ENCODE measurements around the gene NEAT1.
A peak's percentile ranks its signal among the peaks of the same experiment; 100 is the strongest.

Gene NEAT1

DNA sequence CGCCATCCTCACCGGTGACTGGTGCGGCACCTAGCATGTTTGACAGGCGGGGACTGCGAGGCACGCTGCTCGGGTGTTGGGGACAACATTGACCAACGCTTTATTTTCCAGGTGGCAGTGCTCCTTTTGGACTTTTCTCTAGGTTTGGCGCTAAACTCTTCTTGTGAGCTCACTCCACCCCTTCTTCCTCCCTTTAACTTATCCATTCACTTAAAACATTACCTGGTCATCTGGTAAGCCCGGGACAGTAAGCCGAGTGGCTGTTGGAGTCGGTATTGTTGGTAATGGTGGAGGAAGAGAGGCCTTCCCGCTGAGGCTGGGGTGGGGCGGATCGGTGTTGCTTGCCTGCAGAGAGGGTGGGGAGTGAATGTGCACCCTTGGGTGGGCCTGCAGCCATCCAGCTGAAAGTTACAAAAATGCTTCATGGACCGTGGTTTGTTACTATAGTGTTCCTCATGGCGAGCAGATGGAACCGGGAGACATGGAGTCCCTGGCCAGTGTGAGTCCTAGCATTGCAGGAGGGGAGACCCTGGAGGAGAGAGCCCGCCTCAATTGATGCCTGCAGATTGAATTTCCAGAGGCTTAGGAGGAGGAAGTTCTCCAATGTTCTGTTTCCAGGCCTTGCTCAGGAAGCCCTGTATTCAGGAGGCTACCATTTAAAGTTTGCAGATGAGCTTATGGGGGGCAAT is 1.1 kb downstream of the NEAT1 start:
- DNase-seq, result peak; percentile 57 to 65 (median 61)

DNA sequence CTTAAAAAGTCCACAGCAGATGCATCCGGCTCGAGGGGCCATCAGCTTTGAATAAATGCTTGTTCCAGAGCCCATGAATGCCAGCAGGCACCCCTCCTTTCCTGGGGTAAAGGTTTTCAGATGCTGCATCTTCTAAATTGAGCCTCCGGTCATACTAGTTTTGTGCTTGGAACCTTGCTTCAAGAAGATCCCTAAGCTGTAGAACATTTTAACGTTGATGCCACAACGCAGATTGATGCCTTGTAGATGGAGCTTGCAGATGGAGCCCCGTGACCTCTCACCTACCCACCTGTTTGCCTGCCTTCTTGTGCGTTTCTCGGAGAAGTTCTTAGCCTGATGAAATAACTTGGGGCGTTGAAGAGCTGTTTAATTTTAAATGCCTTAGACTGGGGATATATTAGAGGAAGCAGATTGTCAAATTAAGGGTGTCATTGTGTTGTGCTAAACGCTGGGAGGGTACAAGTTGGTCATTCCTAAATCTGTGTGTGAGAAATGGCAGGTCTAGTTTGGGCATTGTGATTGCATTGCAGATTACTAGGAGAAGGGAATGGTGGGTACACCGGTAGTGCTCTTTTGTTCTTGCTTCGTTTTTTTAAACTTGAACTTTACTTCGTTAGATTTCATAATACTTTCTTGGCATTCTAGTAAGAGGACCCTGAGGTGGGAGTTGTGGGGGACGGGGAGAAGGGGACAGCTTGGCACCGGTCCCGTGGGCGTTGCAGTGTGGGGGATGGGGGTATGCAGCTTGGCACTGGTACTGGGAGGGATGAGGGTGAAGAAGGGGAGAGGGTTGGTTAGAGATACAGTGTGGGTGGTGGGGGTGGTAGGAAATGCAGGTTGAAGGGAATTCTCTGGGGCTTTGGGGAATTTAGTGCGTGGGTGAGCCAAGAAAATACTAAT is 1.9 kb downstream of the NEAT1 start:
- DNase-seq, result peak; percentile 74 to 78 (median 78)

DNA sequence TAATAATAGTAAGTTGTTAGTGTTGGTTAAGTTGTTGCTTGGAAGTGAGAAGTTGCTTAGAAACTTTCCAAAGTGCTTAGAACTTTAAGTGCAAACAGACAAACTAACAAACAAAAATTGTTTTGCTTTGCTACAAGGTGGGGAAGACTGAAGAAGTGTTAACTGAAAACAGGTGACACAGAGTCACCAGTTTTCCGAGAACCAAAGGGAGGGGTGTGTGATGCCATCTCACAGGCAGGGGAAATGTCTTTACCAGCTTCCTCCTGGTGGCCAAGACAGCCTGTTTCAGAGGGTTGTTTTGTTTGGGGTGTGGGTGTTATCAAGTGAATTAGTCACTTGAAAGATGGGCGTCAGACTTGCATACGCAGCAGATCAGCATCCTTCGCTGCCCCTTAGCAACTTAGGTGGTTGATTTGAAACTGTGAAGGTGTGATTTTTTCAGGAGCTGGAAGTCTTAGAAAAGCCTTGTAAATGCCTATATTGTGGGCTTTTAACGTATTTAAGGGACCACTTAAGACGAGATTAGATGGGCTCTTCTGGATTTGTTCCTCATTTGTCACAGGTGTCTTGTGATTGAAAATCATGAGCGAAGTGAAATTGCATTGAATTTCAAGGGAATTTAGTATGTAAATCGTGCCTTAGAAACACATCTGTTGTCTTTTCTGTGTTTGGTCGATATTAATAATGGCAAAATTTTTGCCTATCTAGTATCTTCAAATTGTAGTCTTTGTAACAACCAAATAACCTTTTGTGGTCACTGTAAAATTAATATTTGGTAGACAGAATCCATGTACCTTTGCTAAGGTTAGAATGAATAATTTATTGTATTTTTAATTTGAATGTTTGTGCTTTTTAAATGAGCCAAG is 2.7 kb downstream of the NEAT1 start:
- peak; percentile 82 to 92 (median 84) for DNase-seq

DNA sequence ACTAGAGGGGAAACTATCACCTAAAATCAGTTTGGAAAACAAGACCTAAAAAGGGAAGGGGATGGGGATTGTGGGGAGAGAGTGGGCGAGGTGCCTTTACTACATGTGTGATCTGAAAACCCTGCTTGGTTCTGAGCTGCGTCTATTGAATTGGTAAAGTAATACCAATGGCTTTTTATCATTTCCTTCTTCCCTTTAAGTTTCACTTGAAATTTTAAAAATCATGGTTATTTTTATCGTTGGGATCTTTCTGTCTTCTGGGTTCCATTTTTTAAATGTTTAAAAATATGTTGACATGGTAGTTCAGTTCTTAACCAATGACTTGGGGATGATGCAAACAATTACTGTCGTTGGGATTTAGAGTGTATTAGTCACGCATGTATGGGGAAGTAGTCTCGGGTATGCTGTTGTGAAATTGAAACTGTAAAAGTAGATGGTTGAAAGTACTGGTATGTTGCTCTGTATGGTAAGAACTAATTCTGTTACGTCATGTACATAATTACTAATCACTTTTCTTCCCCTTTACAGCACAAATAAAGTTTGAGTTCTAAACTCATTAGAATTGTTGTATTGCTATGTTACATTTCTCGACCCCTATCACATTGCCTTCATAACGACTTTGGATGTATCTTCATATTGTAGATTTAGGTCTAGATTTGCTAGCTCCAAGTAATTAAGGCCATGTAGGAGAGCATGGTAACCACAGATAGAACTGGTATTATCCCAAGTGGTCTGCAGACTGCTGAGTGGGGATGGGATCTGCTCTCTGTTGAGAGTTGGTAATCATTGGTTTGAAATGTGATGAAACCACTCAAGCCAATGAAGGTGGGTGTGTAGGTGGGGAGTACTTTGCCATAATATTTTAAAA is 3.6 kb downstream of the NEAT1 start:
- peak; percentile 62 to 93 (median 84) for DNase-seq

DNA sequence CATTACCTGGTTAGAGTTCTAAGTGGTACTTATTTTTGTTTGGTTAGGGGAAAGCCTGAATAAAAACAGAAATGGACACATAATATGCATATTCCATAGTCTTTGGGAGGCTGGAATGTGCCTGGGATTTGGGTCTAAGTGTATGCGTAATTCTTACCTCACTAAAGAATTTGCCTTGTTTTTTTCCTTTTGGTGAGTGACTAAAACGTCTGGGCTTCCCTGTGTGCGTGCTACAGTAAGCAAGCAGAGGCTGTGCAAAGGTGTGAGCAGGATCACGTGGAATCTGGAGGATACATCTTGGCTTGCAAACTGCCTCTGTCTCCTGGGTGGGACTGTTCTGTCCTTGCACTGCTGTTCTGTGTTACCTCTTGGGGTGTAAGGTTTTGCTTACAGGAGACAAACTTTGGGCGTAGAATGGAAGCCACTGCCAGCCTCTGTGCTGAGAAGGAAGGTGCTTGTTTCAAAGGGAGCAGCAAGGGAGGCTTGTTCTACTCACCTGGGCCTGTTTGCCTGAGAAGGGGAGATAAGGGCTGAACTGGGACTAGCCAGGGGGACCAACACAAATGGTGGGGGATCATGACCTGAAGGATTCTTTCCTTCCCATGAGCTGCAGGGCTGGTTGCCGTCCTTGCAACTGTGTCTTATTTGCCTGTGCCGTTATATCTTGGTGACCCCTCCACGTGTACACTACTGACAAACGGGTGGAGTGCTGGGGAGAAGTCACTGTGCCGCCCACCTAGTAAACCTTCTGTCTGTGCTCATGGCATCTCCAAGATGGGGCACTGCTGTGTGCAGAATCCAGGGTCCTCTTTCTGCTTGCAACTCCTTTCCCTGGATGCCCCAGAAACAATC is 4.5 kb downstream of the NEAT1 start:
- DNase-seq, result peak; percentile 70 to 83 (median 79)

DNA sequence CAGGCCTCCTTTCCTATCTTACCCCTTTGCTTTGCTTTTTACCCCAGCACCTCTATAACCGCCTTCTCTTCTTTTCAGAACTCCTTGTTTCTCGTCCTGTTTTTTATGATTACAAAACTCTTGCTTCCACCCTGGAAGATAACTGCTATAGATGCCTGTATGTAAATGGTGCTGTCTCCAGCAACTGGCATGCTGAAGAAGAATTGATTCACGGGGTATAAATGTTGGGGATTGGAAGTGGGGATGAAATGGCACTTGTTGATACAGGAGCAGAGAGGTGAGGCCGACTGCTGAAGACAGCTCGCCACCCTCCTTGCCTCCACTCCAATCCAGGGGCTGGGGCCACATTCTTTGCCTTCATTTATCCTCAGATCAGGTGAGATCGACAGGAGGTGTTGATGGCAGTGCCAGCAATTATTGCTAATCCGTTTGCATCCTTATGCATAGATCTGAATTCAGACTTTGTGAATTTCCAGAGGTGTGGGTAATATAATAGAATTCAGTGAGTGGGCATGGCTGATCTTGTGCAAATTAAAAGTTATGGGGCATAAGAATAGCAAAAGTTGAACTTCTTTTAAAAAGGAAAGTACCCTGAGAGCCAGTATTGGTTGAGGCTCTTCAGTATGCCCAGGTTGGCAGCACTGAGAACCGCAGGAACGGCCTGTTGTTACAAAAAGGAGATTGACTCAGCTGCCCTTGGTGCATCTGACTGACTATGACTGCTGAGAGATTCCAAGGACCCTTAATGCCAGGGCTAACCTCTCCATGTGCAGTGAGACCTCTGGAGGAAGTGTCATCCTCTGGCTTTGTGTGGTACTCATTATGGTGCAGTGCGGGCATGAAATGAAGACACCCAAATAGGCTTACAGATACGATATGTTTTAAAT is 5.3 kb downstream of the NEAT1 start:
- peak; percentile 63 to 71 (median 68) for DNase-seq

DNA sequence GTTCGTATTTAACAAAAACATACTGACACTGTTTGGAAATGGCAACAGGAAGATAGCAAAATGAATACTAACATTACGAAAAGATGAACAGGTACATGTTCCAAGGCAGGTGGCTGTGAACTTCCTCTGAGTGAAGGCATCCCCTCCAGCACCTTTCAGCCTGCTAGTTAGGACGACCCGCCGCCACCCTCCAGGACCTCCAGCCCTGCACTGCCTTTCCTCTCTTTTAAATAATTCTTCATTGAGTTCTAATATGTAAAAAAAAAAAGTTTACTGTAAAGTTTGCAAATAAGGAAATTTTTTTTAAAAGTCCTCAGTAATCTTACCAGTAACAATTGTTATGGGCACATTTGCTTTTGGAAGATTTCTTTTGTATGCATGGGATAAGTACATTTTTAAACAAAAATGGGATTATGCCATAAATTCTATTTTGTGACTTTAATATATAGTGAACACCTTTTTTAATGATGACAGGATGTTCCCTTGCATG is 6.0 kb downstream of the NEAT1 start:
- DNase-seq, result peak in 2 of 4 experiments; percentile 48 to 55

DNA sequence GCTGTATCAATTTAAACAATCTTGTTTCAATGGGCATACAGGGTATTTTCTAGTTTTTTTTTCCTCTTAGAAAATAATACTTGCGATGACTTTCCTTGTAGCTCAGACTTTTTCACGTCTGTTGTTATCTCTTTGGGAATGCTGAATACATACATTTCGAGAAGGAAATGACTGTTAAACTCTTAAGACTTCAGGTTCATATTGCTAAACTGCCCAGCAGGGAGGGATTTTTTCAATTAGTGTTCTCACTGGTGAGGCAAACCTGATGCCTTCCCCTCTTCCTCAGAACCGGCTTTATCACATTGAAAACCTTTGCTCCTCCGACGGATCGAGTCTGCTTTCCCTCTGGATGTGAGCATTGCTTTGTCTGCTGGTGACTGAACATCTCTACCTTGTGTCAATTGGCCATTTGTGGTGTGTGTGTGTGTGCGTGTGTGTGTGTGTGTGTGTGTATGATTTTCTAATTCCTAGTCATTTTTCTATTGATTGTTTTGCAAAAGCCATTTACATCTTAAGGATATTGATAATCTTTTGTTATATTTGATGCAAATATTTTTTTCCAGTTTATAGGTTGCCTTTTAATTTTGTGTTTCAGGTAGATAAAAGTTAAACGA is 6.6 kb downstream of the NEAT1 start:
- peak; percentile 64 to 71 (median 68) for DNase-seq

DNA sequence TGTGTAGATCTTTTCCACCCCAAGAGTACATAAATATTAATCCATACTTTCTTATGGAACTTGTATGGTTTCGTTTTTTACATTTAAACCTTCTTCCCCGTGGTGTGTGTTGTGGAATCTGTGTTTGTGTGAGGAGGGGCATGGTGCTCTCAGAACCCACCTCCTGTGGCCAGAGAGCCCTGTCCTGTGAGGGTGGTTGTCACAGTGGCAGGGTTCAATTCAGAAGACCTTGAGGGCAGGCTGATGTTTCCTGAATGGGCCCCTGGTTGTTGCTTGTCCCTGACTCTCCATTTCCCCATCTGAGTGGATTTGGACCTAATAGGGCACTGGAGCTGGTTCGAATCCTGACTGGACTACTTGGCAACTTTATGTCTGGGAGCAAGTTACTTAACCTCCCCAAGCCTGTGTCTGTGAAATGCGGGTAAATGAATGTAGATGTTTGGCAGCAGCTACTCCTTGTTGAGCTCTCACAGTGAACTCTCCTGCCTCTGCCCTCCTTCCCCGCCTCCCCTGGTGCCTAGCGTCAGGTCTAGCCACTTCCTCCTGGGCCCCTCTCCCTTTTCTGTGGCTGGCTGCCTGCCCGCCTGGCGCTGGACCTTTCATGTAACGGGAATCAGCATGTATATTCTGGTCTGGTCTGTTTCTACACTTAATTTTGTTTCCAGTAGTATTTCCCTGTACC is 7.3 kb downstream of the NEAT1 start:
- peak; percentile 68 to 79 (median 72) for DNase-seq

DNA sequence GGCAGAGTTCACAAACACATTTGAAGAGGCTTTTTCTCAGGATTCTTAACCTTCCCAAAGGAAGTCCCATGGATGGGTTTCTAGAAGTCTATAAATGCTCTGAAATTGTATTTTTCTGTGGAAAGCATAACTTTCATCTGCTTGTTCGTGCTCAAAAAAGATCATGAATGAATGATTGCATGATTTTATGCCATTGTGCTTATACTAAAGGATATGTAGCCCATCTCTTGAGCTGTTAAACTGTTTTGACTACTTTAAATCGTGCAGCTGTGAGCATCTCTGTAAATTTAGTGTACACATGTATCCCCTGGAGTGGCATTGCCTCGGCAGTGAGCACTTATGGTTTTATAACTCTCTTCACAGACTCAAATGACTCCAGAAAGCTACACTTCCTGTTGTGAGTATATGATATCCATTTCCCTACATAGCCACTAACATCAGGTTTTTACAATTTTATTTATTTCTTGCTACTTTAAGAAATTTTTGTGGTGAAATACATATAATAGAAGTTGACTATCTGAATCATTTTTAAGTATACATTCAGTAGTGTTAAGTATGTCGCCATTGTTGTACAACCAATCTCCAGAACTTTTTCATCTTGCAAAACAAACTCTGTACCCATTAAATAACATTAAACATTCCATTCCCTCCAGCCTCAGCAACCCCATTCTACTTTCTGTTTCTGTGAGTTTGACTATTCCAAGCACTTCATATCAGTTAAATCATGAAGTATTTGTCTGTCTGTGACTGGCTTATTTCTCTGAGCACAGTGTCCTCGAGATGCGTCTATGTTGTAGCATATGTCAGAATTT is 8.0 kb downstream of the NEAT1 start:
- DNase-seq, result peak; percentile 31 to 66 (median 48)

DNA sequence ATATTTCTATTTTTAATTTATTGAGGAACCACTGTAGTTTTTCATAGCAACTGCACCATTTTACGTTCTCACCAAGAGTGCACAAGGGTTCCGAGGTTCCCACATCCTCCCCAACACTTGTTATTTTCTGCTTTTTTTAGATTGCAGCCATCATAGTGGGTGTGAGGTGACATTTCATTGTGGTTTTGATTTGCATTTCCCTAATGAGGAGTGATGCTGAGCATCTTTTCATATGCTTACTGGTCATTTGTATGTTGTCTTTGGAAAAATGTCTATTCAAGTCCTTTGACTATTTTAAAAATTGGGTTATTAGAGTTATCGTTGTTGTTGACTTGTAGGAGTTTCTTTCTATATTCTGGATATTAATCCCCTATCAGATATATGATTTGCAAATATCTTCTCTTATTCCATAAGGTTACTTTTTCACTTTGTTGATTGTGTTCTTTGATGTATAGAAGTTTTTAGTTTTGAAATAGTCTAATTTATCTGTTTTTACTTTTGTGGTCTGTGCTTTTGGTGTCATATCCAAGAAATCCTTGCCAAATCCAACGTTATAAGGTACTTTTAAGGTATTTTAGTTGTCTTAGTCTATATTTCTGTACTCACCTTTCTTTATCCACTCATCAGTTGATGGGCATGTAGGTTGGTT is 9.0 kb downstream of the NEAT1 start:
- DNase-seq, result peak; percentile 49 to 76 (median 55)

DNA sequence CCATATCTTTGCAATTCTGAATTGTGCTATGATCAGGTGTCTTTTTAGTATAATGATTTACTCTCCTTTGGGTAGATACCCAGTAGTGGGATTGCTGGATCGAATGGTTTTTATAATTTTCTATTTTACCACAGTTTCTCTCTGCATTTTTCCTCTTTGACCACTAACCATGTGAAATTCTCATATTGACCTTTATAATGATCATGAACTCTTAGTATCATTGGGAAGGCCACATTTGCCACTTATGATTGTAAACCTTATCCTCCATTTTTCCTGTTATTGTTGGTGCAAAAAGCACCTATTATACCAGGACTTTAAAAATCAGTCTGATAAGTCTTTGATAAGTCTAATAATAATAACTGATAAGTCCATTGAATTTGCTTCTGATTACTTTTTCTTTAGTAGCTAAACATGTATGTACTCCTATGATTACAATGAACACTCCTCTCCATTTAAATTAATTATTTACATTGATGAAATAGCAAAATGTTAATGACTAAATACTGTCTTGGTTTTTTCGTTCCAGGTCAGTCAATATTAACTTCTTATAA is 9.6 kb downstream of the NEAT1 start:
- DNase-seq, result peak in 3 of 4 experiments; percentile 1 to 10 (median 8)

DNA sequence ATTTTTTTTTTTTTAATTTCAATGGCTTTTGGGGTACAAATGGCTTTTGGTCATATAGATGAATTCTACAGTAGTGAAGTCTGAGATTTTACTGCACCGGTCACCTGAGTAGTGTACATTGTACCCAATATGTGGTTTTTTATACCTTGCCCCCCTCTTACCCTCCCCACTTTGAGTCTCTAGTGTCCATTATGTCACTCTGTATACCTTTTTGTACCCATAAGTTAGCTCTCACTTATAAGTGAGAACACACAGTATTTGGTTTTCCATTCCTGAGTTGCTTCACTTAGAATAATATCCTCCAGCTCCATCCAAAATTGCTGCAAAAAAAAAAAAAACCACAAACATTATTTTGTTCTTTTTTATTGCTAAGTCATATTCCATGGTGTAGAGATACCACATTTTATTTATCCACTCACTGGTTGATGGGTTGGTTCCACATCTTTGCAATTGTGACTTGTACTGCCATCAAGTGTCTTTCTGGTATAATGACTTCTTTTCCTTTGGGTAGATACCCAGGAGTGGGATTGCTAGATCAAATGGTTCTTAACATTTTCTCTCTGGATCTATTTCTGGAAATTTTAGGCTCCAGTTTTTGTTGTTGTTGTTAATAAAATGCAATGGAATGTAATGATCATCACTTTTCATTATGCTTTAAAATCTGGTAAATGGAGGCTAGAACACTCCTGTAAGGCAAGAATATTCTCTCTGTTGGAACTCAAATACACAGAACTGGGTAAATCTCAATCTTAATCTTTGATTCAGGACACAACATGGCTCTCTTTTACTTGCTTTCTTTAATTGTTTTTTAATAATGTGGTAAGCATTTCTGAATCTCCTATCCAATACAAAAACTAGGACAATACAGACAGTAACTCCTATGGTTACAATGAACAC is 10.3 kb downstream of the NEAT1 start:
- peak in 3 of 4 experiments; percentile 21 to 56 (median 46) for DNase-seq

DNA sequence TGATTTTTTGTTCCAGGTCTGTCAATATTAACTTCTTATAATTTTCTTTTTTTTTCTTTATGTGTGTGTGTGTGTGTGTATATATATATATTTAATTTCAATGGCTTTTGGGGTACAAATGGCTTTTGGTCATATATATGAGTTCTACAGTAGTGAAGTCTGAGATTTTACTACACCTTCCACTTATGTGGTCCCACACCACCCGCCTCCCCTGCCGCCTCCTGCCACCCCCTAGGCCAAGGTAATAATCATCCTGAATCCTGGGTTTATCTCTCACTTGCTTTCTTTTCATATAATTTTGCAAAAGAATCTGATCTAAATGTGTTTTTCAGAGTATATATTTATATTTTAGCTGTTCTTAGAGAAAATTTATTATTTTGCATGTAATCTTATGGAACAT is 11.1 kb downstream of the NEAT1 start:
- DNase-seq, result peak in 1 of 4 experiments; percentile 12

DNA sequence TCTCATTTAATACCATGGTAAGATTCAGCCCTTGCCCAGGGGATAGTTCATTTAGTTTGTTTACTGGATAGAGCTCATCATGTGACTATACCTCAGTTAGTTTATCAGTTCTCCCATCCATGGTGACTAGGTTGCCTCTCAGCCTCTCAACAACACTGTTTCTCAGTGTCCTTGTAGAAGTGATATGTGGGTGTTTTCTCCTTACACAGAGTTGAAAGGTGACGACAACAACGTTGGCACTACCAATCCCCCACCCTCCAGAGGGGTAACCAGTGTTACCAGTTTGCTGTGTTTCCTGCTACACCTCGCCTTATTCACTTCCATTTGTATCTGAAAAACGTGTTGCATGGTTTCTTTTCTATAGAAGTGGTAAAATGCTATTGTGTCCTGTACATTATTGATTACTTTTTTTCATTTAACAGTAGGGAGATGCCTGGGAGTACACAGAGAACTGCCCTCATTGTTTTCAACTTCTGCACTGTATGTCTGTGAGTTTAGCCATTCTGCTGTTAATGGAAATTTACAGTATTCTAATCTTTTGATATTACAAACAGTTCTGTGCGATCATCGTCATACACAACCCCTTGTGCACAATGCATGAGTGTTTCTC is 11.6 kb downstream of the NEAT1 start:
- DNase-seq, result peak in 2 of 4 experiments; percentile 22 to 25
